ENCODE measurements around the gene CNOT10.
"Not testable (repeated sequence)": the region's sequence is repeated elsewhere in the genome, so short reads cannot be mapped to it uniquely, and the experiment has no call there.

Gene CNOT10

GRCh38 chr3:32791833-32792232 is 106.8 kb downstream of the CNOT10 start:
- CTCF ChIA-PET, result interaction anchor here (1.0 to 1.4 kb wide), 2 partner anchors 12 to 14 kb away, joined by 3 to 7 read pairs; no protein-coding TSS in a partner anchor
- POLR2A ChIA-PET, result no interaction called here
- TF ChIP-seq CTCF (IDR thresholded peaks at IDR 0.05; ENCODE audit: control extremely low read depth, extremely low read depth, low read depth, missing control alignments), result no peak
- DNase-seq (ENCODE audit: extremely low spot score), result no peak

- DNase-seq (ENCODE audit: extremely low spot score), result no peak
- ChIA-PET CTCF (interaction anchor here (1.3 kb wide), 1 partner anchor 13 kb away, joined by 5 read pairs; no protein-coding TSS in a partner anchor), POLR2A (no interaction called here)
- TF ChIP-seq CTCF (IDR thresholded peaks at IDR 0.05; ENCODE audit: control extremely low read depth, extremely low read depth, low read depth, missing control alignments), result no peak
Observed at GRCh38 chr3:32794487-32795308, 109.7 kb downstream of the CNOT10 start.

GRCh38 chr3:32796384-32796950 is 111.5 kb downstream of the CNOT10 start:
- CTCF ChIA-PET; POLR2A ChIA-PET; DNase-seq (ENCODE audit: extremely low spot score): not testable (repeated sequence)

GRCh38 chr3:32797776-32798175 is 112.8 kb downstream of the CNOT10 start:
- DNase-seq (ENCODE audit: extremely low spot score), result peak; percentile 4
- ChIA-PET POLR2A (no interaction called here), CTCF (interaction anchor here (0.7 to 1.6 kb wide), 2 partner anchors 16 to 136 kb away, joined by 3 to 5 read pairs; no protein-coding TSS in a partner anchor)
- no peak for TF ChIP-seq CTCF (IDR thresholded peaks at IDR 0.05; ENCODE audit: control extremely low read depth, extremely low read depth, low read depth, missing control alignments)

DNA sequence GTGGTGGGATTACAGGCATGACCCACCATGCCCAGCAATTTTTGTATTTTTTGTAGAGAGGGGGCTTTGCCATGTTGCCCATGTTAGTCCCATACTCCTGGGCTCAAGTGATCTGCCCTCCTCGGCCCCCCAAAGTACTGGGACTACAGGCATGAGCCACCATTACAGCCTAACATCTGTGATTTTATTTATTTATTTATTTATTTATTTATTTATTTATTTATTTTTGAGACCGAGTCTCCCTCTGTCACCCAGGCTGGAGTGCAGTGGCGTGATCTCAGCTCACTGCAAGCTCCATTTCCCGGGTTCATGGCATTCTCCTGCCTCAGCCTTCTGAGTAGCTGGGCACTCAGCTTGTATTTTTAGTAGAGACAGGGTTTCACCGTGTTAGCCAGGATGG is 116.5 kb downstream of the CNOT10 start:
- CTCF ChIA-PET; DNase-seq (ENCODE audit: extremely low spot score); POLR2A ChIA-PET: not testable (repeated sequence)

DNA sequence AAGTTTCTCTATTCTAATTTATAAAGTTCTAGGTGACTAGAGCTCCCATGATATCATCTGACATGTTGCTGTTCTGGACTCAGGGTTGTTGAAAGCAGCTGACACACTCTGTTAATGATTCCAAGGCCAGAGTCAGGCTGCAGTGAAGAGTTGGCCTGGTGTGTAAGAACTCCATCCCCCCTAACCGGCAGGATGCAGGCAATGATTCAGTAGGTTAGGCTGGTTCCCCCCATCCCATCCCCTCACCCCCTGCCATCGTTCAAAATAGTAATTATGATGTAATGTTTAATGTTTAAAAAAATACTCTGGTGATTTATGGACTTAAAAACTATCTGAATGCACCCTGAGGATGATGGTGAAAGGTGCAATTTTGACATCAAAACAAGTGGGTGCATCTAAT is 128.2 kb downstream of the CNOT10 start:
- DNase-seq (ENCODE audit: extremely low spot score), result no peak
- TF ChIP-seq CTCF (IDR thresholded peaks at IDR 0.05; ENCODE audit: control extremely low read depth, extremely low read depth, low read depth, missing control alignments), result no peak
- CTCF ChIA-PET, result interaction anchor here (0.8 kb wide), 2 partner anchors 9 to 10 kb away, joined by 3 read pairs; no protein-coding TSS in a partner anchor
- POLR2A ChIA-PET, result no interaction called here

GRCh38 chr3:32814361-32814760 is 129.4 kb downstream of the CNOT10 start:
- ChIA-PET CTCF (no interaction called here), POLR2A (no interaction called here)
- DNase-seq (ENCODE audit: extremely low spot score), result no peak
- no peak for TF ChIP-seq CTCF (IDR thresholded peaks at IDR 0.05; ENCODE audit: control extremely low read depth, extremely low read depth, low read depth, missing control alignments)
